ENCODE data around the gene BCAN.

GRCh38 chr1:156643049-156643777 lies 1.3 kb downstream of the BCAN start:
- TF ChIP-seq CTCF (IDR thresholded peaks at IDR 0.05) (no peak), POLR2AphosphoS5 (IDR thresholded peaks at IDR 0.05; ENCODE audit: insufficient read depth in 1 of 2, low read depth in 1 of 2) (no peak)
